Measurements from ENCODE around the gene THSD7A.

Gene THSD7A

DNA sequence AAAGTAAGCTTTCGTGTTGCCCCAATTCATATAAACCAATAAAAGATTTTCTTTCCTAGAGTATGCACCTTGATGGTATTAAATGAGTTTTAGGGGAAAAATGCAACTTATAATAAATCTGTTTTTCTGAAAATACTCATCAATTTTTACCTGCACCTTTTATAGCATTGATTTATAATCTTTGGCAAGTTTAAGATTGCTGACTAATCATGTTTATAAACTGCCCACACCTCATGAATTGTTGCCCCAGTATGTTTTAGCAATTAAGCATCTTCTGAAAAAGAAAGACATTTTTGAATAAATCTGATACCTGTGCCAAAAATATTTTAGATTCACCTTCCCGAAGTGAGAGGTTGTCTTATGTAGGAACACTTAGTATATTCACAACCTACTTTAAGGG is 420.0 kb downstream of the THSD7A start:
- no peak for DNase-seq (ENCODE audit: low spot score)

DNA sequence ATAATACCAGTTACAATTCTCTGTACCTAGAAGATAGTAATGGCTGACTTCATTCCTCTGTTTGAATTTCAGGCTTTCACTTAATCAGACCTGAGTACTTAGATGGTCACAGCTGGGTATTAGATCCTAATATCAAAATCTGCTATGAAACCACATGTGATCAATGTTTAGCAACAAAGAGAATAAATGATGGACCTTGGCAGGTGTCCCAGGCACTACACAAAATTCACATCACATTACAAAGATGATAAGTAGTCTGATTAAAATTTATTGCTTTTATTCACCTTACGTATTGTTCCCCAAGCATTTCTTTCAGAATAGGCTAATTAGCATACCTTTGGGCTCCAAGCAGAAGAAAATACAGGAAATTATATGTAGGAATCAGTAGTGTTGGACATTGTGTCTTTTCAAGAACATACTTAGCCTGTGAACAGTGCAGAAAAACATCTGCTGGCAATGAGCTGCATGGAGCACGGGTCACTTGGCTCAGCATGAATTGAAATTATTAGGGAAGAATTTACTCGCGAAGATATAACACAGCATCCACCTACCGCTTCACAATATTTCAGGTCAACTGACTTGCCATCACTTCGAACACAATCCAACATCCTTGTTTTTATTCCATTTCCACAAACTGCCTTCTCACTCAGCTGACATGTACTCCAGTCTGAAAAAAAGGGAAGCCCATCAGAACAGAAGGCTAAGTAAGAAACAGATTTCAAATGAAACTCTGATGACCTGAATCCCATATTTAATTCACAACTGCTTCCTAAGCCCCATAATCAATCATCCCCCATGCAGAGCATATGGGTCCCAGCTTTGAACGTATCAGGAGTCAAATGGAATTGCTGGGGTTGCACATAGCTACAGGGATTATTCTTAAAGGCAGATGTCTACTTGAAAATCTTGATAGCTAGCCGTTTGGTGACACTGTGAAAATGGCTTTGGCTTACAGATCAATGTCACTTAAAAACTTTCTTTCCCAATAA is 421.0 kb downstream of the THSD7A start:
- no peak for DNase-seq (ENCODE audit: low spot score)

DNA sequence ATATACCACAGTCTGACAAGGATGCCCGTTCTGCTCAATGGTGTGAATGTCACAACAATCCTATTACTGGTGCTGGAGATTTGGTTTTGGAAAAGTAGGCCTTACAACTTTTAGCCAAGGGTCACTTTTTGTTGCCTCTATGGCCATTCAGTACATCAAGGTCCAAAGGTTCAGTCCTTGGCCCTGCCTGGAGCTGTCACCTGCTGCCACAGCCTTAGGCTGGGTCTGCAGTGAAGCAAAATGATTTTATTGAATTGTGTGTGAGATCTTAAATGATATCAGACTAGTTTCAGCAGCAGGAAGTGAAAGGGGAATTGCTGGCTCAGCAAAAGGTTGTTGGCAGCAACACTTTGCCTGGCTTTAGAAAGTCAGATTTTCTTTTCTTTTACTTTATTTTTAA is 427.6 kb downstream of the THSD7A start:
- DNase-seq (ENCODE audit: low spot score) = no peak

DNA sequence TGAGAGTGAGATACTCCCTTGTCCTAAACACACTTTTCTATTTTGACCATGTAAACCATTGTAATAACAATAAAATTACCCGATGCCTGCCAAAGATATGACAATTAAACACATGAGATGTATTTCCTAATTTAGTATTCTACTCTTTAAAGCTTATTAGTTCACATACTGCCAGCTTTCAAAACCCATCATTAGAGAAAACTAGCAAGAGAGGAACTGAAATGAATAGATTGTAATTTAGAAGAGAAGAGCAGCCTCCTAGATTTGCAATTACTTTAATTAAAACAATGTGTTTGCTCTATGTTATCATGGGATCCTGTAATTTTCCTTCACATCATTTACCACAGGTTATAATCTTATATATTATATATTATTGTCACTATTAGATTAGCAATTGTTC is 428.2 kb downstream of the THSD7A start:
- no peak for DNase-seq (ENCODE audit: low spot score)

DNA sequence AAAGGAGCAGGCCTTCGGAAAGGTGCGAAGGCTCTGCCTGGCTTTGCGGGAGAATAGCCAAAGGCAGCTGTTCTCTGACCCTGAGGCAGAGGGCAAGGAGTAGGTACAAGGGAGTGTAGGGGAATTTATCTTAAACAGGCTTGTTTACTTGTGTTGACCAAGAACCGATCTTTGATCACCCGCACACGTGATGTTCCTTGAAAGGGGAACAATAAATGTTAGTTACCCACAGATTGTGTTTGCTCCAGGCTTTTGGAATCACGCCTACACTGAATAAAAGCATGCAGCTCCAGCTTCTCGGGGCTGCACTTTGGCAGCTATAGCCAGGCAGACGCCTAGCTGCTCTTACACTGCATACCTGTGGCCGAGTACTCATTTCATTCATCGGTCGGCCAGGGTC is 437.6 kb downstream of the THSD7A start:
- no peak for DNase-seq (ENCODE audit: low spot score)

DNA sequence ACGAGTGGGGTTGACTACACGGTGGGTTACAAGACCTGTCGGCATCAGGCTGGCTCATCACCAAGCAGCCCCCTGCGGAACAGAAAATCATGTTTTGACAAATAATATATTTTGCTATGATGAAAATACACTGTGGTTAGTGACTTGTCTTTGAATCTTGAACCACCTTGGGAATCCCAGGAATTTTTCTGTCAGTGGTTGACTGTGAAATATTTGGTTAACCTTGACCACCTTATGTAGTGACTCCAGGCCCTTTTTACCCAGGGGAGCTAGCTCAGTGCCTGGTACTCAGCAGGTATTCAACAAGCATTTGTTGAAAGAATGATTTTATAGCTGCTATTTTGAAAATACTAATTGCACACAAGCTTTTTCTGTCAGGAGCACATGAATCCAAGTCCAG is 452.4 kb downstream of the THSD7A start:
- DNase-seq (ENCODE audit: low spot score) = no peak

DNA sequence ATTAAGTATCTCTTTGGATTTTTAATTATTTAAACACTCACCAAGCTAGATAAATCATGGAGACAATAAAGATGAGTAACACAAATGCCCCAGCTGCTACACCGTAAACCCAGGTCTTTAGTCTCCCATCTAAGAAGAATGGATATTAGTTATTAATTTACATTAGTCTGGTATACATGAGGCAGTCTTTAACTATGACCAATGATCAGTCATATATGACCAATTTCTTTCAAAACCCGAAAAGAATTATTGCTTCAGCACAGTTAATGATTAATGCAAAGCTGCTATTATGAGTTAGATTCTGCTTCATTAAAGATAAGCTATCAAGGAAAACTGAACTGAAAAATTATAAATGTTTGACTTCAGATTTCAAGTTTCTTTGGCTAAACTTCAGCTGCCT is 455.5 kb downstream of the THSD7A start:
- no peak for DNase-seq (ENCODE audit: low spot score)

DNA sequence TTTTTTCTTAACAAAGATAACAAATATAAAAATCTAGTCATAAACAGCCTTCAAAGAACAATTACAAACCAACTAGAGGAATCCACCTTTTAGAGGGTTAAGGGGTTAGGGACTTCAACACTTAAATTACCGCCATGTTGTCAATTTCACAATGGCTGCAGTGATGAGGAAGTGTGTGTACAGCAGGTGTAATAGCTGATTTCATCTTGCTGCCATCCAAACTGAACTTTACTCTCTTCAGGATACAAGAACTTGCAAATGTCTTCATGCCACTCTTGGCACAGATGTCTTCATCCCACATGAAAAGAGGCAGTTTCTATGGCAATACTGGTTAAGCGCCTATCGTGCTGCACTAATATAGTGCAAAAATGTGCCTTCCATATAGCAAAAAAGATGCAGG is 457.4 kb downstream of the THSD7A start:
- DNase-seq (ENCODE audit: low spot score) = no peak

DNA sequence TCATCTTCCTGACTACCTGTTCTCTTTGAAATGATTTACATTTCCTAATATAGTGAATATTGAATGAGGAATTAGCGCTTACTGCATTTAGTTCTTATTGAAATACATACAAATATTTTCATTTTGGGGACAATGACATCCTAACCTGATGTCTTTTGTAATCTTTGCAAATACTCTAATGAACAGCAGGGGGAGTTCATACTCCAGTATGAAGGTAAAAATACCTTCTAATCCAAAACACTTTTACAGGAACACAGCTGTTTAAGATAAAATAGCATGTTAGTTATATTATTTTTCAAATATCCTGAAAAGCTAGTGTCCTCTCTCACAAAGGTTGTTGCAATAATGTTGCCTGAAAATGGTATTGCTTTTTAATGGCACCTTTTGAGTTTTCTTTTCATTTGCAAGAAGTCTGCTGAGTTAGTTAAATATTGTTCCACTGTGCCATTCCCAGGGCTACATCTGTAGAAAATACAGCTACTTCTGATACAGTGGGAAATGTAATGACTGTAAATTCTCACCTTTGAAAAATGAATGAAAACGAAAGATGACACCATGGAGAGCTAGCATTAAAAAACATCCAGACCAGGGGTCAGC is 458.4 kb downstream of the THSD7A start:
- DNase-seq (ENCODE audit: low spot score) = no peak

DNA sequence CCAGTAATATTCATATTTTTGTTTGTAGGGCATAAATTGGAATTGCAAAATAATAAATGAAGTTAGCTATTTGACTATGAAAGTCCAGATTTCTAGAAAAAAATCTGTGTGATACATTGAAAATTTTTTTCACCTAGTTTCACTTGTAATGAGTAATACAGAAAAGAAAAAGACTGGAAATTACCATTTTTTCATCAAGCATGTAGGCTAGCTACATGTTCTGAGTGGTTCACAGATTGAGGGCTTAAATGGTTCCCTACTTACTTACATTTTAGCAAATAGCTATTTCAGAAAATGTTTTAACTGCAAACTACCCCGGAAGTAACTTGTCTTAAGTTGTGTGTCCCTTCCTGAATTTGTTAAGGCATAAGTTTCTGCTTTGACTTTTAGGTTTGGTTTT is 462.3 kb downstream of the THSD7A start:
- no peak for DNase-seq (ENCODE audit: low spot score)

DNA sequence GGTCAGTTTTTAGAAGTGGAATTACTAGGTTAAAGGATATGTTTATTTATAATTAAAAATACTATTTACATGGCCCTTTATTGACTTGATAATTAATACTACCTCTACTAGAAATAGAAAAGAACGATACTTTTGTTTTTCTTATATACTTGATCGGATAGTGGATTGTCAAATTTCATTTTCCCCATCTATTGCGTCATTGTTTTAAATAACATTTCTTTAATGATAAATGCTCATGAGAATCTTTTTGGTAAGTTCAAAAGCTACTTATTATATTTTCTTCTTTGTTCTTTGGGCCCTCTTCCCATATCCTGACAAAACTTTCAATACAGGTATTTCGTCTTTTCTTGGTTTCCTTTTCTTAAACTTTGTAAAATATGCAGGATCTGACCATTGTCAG is 465.9 kb downstream of the THSD7A start:
- no peak for DNase-seq (ENCODE audit: low spot score)

DNA sequence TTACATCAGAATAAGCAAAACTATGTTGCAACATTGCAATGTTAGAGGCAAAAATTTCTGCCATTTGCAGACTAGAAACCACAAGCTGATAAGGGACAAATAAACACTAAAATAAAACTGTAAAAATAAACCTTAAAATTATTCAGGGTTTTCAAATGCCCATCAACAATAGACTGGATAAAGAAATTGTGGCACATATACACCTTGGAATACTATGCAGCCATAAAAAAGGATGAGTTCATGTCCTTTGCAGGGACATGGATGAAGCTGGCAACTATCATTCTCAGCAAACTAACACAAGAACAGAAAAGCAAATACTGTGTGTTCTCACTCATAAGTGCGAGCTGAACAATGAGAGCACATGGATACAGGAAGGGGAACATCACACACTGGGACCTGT is 473.4 kb downstream of the THSD7A start:
- no peak for DNase-seq (ENCODE audit: low spot score)

DNA sequence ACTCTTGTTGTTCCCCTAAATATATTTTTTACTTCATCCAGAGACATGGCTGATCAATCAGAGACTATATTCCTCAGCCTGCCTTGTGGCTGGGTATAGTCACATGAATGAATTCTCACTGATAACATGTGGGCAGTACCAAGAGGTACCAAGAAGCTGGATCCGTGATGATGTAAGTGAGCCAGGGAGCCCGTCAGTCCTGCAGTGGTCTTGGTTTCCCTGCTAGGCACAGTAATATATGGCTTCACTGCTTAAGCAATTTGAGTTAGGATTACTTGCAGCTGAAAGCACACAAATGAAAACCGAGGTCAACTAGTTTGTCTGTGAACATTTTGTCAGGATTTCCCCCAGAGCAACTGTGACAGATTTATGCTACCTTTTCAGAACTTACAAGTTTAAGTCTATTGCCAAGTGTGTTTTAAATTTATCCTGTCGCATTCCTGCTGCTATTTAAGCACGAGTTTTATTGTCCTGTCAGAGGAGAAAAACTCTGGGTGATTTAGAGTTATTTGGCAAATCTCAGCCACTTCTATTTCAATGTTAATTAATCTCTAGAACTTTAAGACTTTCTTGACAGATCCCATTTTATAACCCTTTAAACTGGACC is 476.5 kb downstream of the THSD7A start:
- DNase-seq (ENCODE audit: low spot score) = no peak

DNA sequence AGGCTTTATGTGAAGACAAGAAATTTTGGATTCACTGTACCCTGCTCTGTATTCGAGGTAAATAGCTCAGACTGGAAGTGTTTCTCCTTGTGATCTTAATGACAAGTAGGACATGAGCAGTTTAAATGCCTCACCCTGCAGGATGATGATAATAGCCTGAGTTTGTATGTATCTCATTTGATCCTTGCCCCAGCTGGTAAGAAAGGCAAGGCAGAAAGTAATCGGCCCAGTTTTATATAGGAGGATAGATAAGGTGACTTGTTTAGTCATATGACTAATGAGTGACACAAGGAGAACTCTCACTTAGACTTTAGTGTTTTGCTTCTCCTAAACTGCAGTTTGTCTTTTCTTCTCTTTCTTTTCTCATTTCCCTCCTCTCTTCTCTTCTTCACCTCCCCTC is 485.7 kb downstream of the THSD7A start:
- no peak for DNase-seq (ENCODE audit: low spot score)

DNA sequence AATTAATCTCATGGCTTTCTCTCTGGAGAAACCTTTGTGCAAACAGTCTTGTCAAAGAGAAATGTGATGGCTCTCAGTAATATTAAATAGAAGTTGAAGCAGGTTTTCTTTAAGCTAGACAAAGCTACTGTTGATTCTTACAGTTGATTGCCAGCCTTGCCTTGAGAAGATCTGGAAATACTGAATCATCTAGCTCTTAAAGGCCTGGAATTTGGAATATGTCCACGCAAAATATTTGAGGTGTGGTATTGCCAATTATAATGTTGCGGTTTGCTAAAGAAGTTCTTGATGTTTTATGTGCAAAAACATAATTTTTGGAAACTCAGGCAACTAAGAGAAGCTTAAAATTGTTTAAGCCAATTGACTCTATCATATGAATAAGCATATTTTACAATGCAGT is 486.4 kb downstream of the THSD7A start:
- DNase-seq (ENCODE audit: low spot score) = no peak

DNA sequence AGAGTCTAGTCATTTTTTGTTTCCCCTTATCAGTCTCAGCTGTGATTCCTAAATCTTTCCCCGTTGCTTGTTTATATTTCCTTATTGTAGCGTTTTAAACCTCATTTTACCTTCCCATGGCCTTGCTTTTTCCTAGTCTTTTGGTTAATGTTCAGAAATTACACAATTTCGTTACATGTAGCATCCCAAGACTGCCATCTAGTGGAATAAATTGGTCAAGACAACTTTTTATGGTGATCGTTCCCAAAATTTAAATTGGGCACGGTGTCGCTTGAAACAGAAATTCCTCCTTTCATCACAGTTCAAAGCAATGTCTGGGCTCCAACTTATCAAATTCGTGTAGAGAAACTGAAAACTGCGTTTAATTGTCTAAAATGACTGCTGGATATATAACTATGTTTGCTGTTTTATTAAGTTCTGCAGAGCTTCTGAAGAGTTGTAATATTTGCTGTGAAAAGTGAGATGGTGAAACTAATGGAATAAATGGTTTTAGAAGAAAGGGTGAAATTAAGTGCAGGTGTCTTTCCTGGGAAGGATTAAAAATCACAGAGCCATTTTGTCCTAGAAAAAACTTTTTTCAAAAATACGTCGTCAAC is 488.1 kb downstream of the THSD7A start:
- DNase-seq (ENCODE audit: low spot score) = no peak

DNA sequence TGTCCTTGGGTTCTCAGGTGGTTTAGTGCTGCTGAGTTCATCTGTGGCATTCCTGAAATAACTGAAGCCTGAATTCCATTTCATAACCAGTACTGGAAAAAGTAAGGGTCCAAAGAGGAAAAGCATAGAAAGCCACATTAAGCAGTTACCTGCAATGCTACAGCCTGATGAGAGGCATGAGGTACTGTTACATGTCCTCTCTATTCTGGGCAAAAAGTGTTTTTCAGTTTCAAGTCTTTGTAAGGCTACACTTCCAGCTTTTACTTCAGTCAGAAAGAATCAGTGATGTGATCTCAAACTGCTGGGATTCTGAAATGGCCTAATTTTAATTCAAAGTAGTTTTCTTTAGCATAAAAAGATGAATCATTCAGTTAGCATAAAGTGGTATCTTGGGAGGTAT is 488.9 kb downstream of the THSD7A start:
- DNase-seq (ENCODE audit: low spot score) = no peak

DNA sequence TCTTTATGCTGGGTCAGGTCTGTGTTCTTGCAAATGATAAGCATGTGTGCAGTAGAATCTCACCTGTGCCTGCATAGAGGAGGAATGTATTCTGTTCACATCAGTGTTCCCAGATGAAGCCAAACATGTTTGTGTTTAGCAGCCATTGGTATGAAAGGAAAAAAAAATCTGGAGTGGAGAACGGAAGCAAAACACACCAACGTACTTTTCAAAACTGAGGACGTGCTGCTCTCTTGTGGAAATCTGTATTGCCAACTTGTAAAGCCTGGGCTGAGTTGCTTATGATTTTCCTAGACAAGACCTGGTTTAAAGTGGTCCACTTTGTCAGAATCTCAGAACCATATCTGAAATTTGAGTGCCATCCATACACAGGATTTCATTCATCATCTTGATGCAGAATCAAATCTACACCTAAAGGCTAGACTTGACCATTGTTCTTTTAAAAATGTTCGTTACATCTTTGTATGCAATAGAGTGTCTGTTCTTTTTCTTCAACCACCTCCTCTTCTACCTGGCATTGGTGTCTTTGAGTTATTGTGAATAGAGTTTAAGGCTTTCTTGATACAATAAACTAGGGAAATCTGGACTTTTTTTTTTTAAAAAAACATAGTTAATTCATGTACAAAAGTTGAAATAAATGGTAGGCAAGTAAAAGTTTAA is 490.6 kb downstream of the THSD7A start:
- no peak for DNase-seq (ENCODE audit: low spot score)

DNA sequence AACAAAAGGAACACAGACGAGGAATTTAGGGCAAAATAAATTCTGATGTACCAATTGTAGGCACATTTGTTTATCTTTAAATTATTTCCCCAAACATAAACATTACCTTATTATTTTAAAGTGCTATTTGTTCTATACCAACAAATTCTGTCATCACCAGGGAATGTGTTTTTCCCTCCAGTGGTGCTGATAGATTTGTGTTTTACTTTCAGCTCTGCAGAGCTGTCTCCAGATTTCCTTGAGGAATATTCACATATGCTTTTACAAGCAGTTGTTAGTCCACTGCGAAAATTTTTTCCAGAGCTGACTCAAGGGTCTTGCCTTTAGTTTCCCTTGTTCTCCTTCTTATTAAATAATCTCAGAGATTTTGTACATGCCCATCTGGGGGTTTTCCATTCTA is 495.6 kb downstream of the THSD7A start:
- no peak for DNase-seq (ENCODE audit: low spot score)

DNA sequence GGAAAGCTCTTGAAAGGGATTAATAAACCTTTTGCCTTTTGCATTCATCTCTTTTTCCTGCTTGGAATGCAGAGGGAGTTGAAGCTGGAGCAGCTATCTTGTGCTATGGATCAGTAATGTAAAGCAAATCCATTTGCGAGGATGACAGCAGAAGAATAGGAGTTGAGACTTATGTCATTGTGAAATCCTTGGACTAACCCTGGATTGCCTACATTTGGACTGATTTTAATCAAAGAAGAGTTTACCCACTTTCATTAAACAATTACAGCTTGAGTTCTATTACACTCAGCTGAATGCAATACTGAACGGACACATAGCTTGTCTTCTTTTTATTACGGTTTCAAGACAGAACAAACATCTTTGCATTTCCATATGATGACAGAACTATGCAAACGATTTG is 496.1 kb downstream of the THSD7A start:
- DNase-seq (ENCODE audit: low spot score) = no peak

DNA sequence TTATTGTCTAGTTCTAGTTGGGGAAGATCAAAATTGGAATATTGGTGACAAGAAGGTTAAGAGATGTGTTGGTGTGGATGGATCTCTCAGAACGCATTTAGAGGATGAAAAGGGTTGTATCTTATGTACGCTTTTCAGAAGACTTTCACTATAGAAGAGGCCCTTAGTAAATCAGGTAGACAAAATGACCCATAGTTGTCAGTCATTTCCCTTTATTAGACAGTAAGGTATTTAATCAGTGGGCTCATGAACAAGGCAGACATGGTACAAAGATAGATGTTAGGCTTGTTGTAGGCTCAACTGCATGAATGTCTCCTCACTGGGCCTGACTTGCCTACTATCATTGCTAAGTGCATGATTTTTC is 499.2 kb downstream of the THSD7A start:
- no peak for DNase-seq (ENCODE audit: low spot score)

DNA sequence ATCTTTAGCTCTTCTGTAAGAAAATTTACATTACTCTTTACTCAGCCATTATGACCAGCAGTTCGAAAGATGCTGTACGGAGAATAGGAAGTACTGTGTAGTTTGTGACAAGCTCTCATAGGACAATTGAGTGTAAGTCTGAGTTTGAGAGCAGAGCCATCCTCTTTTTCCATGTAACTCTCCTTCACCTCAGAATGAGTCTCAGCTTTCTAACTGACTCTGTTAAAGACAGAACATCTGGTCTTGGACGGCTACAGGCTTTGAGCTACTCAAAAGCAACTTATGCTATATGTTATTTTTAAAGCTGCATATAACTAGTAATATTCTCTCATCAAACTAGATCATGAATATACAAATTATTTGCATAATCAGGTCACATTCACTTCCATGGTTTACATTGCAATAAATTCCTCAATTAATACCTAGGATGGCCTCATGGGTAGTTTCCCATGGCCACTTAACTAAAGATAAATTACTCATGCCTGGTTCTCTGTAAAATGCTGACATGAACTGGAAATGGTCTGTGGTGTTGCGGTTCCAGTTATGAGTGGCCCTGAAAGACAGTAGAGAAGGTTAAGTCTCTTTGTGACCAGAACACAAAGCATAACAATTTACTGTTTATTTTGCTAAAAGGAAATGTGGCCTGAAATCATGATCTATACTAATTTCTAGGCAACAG is 499.7 kb downstream of the THSD7A start:
- no peak for DNase-seq (ENCODE audit: low spot score)
